Fibroblast of skin of right biceps (primary cell): ENCODE measurements around the gene NKAIN2.
"Not testable (repeated sequence)": the region's sequence is repeated elsewhere in the genome, so short reads cannot be mapped to it uniquely, and the experiment has no call there.

Experiments used
- DNase-seq: peaks from one replicate; pipeline ENCODE4 v3.0.0-alpha.2; 2013

The NKAIN2 gene

DNA sequence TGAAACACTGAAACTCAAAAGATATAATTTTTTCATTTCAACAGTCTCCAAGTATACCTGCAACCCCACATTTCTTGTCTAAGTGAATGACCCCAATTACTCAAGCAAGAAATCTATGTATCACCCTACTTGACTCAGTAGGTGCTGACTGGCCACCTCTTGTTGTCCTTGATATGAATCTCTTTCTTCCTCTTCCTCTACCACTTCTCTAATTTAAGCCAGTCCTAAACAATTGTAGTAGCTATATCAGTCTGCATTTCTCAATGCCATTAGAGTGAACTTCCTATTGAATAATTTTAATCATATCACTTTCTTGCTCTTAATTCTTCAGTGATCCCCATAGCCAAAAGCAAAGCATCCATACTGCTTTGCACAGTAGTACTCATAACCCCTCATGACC, 93.2 kb downstream of the NKAIN2 start:
- no peak for DNase-seq

DNA sequence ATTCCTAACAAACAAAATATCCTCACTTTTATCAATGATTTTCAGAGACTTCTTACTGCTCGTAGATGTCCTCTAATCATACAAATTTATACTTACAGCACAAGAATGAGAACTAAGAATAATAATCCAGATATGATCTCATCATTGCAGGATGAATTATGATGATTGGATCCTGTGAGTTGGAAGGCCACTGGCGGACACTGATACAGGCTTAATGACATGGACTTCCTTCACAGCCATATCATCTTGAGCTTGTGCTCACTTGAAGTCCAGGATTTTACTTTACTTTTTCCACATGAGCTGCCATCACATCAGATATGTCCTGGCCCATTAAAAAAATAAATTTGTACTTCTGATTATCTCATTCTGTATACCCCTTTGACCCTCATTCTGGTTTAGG, 94.3 kb downstream of the NKAIN2 start:
- no peak for DNase-seq

DNA sequence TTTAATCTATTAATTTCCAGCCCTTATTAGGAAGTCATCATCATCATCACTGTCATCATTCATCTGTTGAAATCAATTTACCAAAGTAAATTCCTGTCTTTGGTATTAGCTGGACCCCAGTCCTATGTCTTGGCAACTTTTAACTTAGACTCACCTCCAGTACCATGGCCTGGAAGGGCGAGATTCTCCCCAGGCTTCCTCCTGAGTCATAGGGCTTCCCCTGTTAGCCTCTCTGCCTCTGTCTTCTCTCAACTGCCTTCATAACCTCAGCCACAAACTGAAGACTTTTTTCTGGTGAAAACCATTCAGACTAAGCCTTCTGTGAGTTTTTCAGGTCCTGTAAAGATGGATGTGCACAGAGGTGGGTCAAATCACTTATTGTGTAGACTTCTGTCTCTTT, 95.0 kb downstream of the NKAIN2 start:
- DNase-seq = no peak

DNA sequence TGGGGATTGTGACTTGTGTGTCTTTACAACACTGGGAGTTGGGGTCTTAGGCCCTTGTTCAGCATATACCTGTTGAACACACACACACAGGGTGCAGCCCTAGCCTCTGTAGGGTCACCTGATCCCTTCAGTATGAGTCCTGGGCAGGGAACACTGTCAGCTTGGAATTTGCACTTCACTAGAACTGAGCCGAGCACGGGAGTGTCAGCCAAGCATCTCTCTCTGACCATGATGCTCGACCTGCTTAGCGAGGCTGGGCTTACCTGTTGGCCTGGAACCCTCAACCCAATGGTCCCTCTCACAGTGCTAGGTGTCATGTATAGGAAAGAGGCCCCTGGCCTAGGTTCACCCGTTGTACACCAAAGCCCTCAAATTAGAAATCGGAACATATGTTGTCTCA, 96.1 kb downstream of the NKAIN2 start:
- DNase-seq = no peak

DNA sequence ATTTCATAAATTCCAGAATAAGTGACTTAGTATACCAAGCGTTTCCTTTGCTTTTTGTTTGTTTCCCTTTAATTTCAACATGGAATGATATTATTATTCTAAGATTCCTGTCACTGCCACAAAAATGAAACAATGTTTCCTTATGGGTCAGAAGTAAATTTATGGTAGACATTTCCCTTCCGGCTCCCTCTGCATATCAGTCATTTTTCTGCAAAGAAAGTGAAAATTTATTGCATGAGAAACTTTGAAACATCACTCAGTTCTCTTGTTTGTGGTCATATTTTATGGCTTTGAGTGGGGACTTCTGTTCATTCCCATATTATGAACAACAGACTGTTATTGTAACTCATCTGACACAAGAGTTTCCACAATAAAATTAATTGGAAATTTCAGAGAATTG, 97.8 kb downstream of the NKAIN2 start:
- DNase-seq = peak; percentile 6

DNA sequence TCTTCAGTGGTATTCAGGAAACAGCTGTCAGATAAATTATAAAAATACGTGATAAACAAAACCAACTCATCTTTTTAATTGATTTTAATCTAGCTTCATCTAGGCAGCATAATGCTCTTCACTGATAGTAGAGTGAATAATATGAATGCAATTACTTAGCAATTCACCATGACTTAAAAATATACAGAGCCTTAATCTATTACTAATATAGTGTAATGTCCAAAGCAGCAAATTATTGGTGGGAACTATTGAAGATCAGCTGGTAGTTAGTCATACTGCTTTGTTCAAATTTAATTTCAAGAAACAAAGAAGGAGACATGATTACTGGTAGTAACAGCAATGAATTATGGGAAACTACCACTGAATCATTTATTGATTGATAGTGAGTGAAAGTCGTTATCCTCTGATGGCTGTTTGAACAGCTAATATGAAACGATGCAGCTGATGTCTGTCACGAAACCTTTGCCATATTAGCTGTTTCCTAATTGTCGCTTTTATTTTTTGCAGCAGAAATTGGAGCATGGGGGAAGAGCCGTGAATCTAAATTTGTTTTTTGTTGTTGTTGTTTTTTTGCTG, 99.2 kb downstream of the NKAIN2 start:
- no peak for DNase-seq

DNA sequence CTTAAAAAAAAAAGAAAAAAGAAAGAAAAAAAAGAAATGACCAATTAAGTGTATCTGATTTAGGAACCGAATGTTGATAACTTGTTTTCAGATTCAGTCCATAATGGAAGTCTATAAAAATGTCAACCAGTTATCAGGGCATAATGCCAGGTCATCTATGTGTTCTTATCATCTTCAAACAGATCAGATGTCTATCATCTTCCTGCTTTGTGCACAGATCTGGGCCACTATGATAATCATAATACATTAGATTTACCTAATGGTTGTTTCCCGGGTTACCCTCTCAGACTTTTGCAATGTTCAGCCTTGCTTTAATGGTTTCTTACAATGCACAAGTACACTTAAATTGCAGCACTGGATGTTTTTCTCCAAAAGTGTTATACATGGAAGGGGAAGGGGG, 100.6 kb downstream of the NKAIN2 start:
- DNase-seq = no peak

DNA sequence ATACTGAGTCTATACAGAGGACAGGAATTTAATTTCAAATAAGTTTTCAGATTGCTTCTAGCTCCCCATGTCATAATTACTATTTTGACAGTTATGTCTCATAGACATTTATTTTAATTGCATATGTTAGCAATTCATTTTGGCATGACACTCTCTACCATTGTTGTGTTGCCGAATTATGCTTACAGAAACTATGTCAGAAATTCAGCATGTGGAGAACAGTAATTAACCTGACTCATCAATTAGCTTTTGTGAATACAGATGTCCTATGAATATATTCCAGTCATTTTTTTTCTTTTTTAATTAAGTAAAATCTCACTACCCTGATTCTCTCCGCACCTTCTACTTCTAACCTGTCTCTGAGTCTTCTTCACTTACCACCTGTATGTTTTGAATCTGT, 105.1 kb downstream of the NKAIN2 start:
- DNase-seq = no peak

DNA sequence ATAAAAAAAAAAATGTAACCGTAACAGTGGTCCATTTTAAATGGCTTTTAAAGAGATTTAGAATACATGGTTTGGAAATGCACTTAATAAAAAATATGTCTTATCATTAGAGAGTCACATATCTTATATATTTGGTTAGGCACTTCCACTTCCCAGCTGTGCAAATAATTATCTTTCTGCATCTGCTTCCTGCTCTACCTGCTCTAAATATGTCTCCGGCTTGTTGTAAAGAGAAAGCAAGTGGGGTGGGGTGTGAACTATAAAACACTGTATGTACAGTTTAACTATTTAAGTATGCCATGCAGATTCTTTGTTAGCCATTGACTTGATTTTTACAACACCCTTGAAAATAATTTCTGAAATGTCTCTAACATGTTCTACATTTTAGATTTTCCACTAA, 106.3 kb downstream of the NKAIN2 start:
- no peak for DNase-seq

DNA sequence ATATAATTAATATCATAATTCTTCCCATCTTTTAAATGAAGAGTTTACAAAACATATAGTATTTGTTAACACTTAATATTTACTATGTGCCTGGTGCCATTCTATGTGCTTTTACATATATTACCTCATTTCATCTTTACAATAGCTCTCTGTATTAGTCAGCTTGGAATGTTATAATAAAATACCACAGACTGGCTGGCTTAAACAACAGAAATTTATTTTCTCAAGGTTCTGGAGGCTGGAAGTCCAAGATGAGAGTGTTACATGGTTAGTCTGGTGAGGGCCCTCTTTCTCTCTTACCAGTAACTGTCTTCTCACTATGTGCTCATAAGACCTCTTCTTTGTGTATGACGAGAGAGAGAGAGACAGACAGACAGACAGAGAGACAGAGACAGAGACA, 110.2 kb downstream of the NKAIN2 start:
- DNase-seq = peak; percentile 27

DNA sequence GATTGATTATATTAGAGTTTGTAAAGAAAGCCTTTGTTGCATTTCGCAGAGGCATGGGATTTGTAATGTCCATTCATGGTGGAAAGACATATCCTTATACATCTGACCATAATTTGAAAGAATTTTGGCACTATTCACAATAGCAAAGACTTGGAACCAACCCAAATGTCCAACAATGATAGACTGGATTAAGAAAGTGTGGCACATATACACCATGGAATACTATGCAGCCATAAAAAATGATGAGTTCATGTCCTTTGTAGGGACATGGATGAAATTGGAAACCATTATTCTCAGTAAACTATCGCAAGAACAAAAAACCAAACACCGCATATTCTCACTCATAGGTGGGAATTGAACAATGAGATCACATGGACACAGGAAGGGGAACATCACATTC, 119.7 kb downstream of the NKAIN2 start:
- DNase-seq = not testable (repeated sequence)

DNA sequence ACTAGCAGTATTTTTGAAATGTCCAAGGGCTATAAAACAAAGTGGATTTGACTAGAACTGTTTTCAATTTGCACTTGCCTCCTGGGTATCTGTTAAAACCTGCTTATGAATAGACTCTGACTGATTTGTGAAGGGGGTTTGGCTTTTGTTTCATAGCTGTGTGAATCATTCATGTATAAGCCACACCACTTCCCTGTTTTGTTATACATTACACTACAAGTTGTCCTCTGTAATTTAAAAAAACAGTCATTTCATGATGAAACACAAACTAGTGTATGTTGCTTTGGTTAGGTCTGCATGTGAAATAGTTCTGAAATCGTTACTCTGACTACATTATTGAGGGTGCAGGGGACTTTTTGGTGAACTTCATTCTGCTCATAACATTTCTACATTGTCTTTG, 121.7 kb downstream of the NKAIN2 start:
- peak; percentile 19 for DNase-seq

DNA sequence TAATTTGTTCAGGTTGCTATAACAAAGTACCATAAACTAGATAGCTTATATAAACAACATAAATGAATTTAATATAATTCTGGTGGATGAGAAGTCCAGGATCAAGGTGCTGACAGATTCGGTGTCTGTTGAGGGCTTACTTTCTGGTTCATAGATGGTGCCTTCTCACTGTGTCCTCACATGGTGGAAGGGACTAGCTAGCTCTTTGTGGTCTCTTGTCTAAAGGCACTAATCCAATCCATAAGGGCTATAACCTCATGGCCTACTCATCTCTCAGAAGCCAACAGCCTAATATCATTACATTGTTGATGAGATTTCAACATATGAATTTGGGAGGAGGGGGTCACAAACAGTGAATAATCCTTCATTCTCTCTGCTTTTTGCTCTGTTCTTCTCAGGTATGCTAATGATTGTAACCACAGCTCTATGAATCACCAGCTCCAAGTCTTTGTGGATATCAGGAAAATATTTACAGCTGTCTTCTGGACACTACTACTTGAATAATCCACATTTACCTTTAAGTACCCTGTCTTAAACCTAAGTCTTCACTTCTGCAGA, 122.3 kb downstream of the NKAIN2 start:
- peak; percentile 15 for DNase-seq

DNA sequence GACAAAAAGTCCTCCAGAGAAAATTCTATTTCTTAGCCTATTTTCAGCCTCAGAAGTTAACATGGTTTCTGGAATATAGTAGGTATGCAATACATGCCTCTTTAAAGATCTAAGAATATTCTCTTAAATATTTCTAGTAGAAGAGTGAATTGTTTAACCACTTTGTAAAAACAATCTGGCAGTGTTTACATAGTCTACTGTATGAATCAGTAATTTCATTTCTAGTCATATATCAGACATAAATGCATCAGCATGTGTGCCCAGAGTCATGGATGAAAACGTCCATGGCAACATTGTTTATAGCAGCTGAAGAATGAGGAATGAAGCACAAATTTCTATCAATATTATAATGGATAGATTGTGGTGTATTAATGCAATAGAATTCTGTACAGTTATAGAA, 124.9 kb downstream of the NKAIN2 start:
- DNase-seq = peak; percentile 3

DNA sequence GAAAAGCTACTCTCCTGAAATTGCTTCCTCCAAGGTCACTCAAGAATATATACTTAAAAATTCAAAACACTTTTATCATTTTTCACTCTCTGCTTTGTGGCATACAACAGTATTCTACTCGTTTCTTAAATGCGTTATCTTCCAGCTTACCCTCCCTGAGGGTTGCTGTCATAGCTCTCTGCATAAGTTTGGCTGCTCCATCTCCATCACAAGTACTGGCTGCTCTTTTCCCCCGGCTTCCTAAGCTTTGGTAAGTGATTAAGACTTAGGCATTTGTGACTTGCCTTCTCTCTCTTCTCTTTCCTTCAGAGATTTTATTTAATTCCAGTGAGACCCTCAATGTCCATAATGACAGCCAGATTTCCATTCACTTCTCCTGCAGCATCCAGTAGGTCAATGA, 128.3 kb downstream of the NKAIN2 start:
- DNase-seq = no peak

DNA sequence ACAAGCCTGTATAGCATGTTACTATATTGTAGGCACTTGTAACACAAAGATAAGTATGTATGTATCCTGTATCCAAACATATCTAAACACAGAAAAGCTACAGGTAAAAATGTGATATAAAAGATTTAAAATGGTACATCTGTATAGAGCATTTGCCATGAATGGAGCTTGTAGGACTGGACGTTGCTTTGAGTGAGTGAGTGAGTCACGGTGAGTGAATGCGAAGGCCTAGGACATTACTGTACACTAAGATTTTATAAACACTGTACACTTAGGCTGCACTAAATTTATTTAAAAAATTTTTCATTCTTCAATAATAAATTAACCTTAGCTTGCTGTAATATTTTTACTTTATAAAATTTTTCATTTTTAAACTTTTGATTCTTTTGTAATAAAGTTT, 136.9 kb downstream of the NKAIN2 start:
- no peak for DNase-seq

DNA sequence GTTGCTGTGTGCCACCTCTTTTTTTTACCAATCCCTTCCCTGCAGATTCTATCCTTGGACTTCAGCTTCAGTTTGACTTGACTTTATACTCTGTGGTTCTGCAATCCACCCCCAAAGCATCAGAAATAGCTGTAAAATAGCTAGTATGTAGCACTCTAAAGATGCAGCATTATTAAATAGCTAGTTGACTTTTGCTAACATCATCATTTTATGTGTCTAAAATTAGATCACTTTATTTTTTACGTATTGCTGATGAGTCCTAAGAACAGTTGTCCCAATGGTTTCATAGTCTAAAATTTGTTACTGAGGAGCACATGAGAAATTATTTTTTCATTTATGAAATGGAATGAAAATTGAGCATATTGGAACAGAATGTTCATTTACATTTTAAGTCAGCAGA, 138.2 kb downstream of the NKAIN2 start:
- DNase-seq = no peak

DNA sequence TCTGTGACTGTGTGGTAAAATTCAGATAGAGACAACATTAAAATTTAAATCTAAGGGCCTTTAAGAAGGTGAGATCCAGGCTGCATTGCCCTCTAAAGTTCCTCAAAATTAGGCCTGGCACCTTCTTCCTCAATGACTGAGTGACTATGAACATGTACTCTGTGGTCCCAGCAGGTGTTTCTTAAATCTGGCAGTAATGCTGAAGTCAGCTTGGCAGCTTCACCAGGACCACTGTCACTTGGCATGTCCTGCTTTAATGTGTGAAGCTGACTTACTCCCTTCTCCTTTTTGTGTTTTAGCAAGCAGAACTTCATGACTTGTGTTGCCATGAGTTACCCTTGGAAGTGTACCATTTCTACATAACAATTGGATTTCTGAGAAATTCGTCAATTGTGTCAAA, 141.7 kb downstream of the NKAIN2 start:
- no peak for DNase-seq

DNA sequence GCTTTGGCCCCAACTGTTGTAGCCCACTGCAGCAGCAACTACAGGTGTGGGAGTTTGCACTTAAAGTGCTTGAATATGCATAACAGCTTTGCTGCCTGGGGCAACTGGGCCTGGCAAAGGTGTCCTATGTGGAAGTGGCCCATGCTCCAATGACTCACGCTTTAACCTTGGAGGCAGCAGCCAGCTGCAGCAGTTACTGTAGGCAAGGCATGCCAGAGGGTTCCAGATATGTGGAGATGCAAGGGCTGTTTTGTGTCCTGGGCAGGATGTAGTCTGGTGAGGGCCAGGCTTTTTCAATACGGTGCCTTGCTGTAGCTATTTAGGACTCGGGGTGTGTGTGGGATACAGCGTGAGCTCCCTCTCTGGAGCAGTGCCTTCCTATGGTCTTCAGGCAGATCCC, 150.3 kb downstream of the NKAIN2 start:
- no peak for DNase-seq

DNA sequence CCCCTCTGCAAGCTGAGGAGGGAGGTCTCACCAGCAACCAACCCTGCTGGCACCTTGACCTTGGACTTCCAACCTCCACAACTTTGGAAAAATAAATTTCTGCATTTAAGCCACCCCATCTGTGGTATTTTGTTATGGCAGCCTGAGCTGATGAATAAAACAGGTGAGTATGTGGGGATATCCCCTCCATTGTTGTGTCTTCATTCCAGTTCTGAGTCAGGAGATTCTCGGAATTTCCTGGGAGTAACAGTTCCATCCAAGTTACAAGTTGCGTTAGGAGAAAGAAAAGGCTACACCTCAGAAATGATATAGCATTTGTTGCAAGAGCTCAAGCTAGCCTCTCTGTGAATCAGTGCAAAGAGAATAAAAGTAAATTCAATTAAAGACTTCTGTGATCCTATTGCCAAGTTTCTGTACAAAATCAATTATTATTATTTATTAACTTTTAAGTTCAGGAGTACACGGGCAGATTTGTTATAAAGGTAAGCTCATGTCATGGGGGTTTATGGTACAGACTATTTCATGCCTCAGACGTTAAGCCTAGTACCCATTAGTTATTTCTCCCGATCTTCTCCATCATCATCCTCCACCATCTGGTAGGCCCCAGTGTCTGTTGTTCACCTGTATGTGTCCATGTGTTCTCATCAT, 153.0 kb downstream of the NKAIN2 start:
- no peak for DNase-seq

DNA sequence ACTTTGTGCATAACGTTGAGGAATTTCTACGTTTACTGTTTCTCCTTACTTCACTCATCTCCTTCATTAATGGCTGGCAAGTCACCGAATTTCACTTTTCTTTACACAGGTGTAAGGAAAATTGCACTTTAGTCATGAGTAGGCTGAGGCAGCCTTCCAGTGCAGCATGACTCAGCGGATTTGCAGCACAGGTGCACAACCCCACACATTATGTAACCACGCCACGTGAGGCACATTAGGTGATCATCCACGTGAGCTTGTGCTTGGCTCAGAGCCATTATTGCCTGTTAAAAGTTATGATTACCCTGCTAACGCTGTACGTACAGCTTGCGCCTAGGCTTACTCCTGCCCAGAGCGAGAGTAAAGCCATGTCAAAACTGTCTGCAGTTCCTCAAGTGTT, 158.8 kb downstream of the NKAIN2 start:
- DNase-seq = no peak

DNA sequence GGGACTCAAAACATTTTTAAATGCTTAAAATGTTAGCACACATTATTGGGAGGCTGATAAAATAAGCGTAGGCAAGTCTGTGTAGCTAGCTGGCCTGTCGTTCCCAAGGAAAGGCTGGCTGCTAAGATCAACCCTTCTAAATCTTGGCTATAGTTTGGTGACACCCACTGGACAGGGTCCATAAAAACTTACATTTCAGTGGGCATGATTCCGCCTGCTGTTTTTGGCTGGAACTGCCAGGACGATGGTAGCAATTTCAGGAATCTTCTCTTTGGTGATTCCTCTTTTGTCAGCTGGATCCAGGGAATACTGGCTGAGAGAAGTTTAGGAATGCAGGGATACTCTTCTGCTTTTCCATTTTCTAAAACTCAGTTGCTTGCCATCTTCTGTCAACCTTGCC, 162.2 kb downstream of the NKAIN2 start:
- peak; percentile 12 for DNase-seq

DNA sequence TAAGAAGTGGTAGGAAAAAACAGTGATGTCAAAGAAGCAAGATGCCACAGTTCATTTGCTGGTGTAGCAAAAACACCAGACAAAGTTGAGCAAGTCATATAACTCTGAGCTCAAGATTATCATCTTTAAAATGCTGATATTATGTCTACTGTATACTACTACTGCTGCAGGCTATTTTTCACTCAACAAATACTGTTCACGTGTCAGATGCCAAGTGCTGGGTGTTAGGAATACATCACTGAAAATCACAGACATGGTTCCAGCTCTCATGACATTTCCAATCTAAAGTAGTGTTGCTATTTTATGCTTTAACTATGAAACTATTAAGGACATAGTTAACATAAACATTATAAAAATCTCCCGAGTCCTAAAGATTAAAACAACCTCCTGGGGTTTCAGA, 163.0 kb downstream of the NKAIN2 start:
- no peak for DNase-seq

DNA sequence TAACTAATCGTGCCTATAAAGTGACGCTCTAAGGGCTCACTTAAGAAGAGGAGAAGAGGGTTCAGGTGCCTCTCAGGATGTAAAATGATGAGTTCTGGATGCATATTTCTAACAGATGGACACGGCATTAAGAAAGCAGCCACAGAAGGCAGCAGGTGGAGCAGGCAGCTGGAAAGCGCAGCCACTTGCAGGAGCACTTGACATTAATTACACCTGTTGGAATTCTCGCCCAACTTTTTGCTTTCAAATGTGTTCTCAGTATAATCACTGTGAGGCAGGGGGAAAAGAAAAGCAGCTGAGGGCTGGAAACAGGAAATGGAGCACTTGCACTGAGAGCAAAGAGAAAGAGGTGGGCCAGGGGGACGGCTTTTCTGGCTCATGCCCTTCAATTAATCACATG, 164.2 kb downstream of the NKAIN2 start:
- no peak for DNase-seq
